C4-2B (cell line): Measurements from ENCODE around the gene CYBRD1.

Experiments
- CTCF ChIP-seq: fragments of 450-650 bp; conservative IDR thresholded peaks from 2 replicates; pipeline ENCODE4 v1.5.1; 2017; ENCODE audit warnings: mild to moderate bottlenecking
- ZFX ChIP-seq: fragments of 450-650 bp; IDR thresholded peaks from 2 replicates; pipeline ENCODE4 v1.6.1; 2017

- TF ChIP-seq CTCF (no peak; the same call in 1 of the 2 replicates), ZFX (no peak)
These were observed 8.1 kb downstream of the CYBRD1 start for GRCh38 chr2:171530378-171530777.
